Measurements from ENCODE around the gene GALNT2. TPM values are rescaled to one million over a fixed set of nuclear protein-coding genes. Genes with fewer than 3 reads are reported as not detected.

Gene GALNT2
- total and polyA plus RNA-seq, 2 experiments from 2014 or later = 96.7 to 143 TPM

GRCh38 chr1:230215031-230215430 is 148.0 kb downstream of the GALNT2 start:
- no peaks in the 10 kb centered on the region for H3K27me3 ChIP-seq
- TF ChIP-seq EZH2 (IDR thresholded peaks at IDR 0.05; ENCODE audit: borderline replicate concordance) (no peak), CTCF (IDR thresholded peaks at IDR 0.05; ENCODE audit: poor library complexity) (peak; percentile 49), EZH2phosphoT487 (IDR thresholded peaks at IDR 0.05; ENCODE audit: low read depth, severe bottlenecking, unreplicated experiment) (no peak)
- peak overlapping the region; percentile 41 for H3K4me2 ChIP-seq
- peak; percentile 55 for DNase-seq (ENCODE audit: low spot score)
- H3K36me3 ChIP-seq (replicated peaks; ENCODE audit: insufficient read depth, low read depth) = no peaks in the 10 kb centered on the region
- no peak overlapping the region for H3K4me3 ChIP-seq
- 69% methylated on average over 7 of the region's 7 CpGs for WGBS (ENCODE audit: low lambda C conversion rate, missing lambda C conversion rate)
- H3K9me2 ChIP-seq (replicated peaks; ENCODE audit: insufficient read depth) = no peaks in the 10 kb centered on the region
- no peak overlapping the region for H3K27ac ChIP-seq
- H3K9me3 ChIP-seq (ENCODE audit: low read depth) = no peaks in the 10 kb centered on the region
- H2AFZ ChIP-seq = no peak overlapping the region
- no peaks in the 10 kb centered on the region for H4K20me1 ChIP-seq (ENCODE audit: insufficient read depth, poor library complexity, severe bottlenecking)
- H3K79me2 ChIP-seq = peaks cover 28% of the 10 kb centered on the region
- H3K4me1 ChIP-seq (ENCODE audit: insufficient read depth) = peaks cover 26% of the 10 kb centered on the region

- Histone ChIP-seq H3K79me2 (peaks cover 29% of the 10 kb centered on the region), H2AFZ (no peak overlapping the region), H3K27me3 (no peaks in the 10 kb centered on the region), H3K4me3 (no peak overlapping the region), H3K9me3 (ENCODE audit: low read depth) (no peaks in the 10 kb centered on the region), H3K27ac (no peak overlapping the region), H4K20me1 (ENCODE audit: insufficient read depth, poor library complexity, severe bottlenecking) (no peaks in the 10 kb centered on the region), H3K4me1 (ENCODE audit: insufficient read depth) (peaks cover 21% of the 10 kb centered on the region), H3K4me2 (peak overlapping the region; percentile 41), H3K36me3 (replicated peaks; ENCODE audit: insufficient read depth, low read depth) (no peaks in the 10 kb centered on the region), H3K9me2 (replicated peaks; ENCODE audit: insufficient read depth) (no peaks in the 10 kb centered on the region)
- 58% methylated on average over 1 of the region's 1 CpG for WGBS (ENCODE audit: low lambda C conversion rate, missing lambda C conversion rate)
- TF ChIP-seq EZH2 (IDR thresholded peaks at IDR 0.05; ENCODE audit: borderline replicate concordance) (no peak), EZH2phosphoT487 (IDR thresholded peaks at IDR 0.05; ENCODE audit: low read depth, severe bottlenecking, unreplicated experiment) (no peak), CTCF (IDR thresholded peaks at IDR 0.05; ENCODE audit: poor library complexity) (no peak)
- DNase-seq (ENCODE audit: low spot score) = no peak
These were observed 148.5 kb downstream of the GALNT2 start for GRCh38 chr1:230215529-230215928.

- H4K20me1 ChIP-seq (ENCODE audit: insufficient read depth, poor library complexity, severe bottlenecking) = no peaks in the 10 kb centered on the region
- H3K4me1 ChIP-seq (ENCODE audit: insufficient read depth) = peaks cover 10% of the 10 kb centered on the region
- no peak overlapping the region for H3K4me2 ChIP-seq
- H3K9me3 ChIP-seq (ENCODE audit: low read depth) = no peaks in the 10 kb centered on the region
- H3K27ac ChIP-seq = no peak overlapping the region
- no peak for DNase-seq (ENCODE audit: low spot score)
- no peaks in the 10 kb centered on the region for H3K9me2 ChIP-seq (replicated peaks; ENCODE audit: insufficient read depth)
- 91% methylated on average over 2 of the region's 2 CpGs for WGBS (ENCODE audit: low lambda C conversion rate, missing lambda C conversion rate)
- H3K36me3 ChIP-seq (replicated peaks; ENCODE audit: insufficient read depth, low read depth) = no peaks in the 10 kb centered on the region
- no peaks in the 10 kb centered on the region for H3K27me3 ChIP-seq
- H3K4me3 ChIP-seq = no peak overlapping the region
- H2AFZ ChIP-seq = no peak overlapping the region
- no peak for TF ChIP-seq CTCF (IDR thresholded peaks at IDR 0.05; ENCODE audit: poor library complexity)
- no peak for TF ChIP-seq EZH2phosphoT487 (IDR thresholded peaks at IDR 0.05; ENCODE audit: low read depth, severe bottlenecking, unreplicated experiment)
- no peak for TF ChIP-seq EZH2 (IDR thresholded peaks at IDR 0.05; ENCODE audit: borderline replicate concordance)
- peaks cover 28% of the 10 kb centered on the region for H3K79me2 ChIP-seq
These were observed 149.9 kb downstream of the GALNT2 start for GRCh38 chr1:230216896-230217295.

- H3K79me2 ChIP-seq = peaks cover 20% of the 10 kb centered on the region
- WGBS (ENCODE audit: low lambda C conversion rate, missing lambda C conversion rate) = 92% methylated on average over 6 of the region's 6 CpGs
- no peaks in the 10 kb centered on the region for H3K27me3 ChIP-seq
- H3K9me3 ChIP-seq (ENCODE audit: low read depth) = no peaks in the 10 kb centered on the region
- no peak overlapping the region for H3K4me2 ChIP-seq
- H4K20me1 ChIP-seq (ENCODE audit: insufficient read depth, poor library complexity, severe bottlenecking) = no peaks in the 10 kb centered on the region
- H3K27ac ChIP-seq = no peak overlapping the region
- H3K9me2 ChIP-seq (replicated peaks; ENCODE audit: insufficient read depth) = no peaks in the 10 kb centered on the region
- H3K36me3 ChIP-seq (replicated peaks; ENCODE audit: insufficient read depth, low read depth) = no peaks in the 10 kb centered on the region
- H3K4me1 ChIP-seq (ENCODE audit: insufficient read depth) = peaks cover 10% of the 10 kb centered on the region
- H2AFZ ChIP-seq = no peak overlapping the region
- no peak for DNase-seq (ENCODE audit: low spot score)
- no peak overlapping the region for H3K4me3 ChIP-seq
- TF ChIP-seq CTCF (IDR thresholded peaks at IDR 0.05; ENCODE audit: poor library complexity) (no peak), EZH2phosphoT487 (IDR thresholded peaks at IDR 0.05; ENCODE audit: low read depth, severe bottlenecking, unreplicated experiment) (no peak), EZH2 (IDR thresholded peaks at IDR 0.05; ENCODE audit: borderline replicate concordance) (no peak)
These were observed 151.6 kb downstream of the GALNT2 start for GRCh38 chr1:230218667-230219066.
